GM15510 (cell line): ENCODE results near the gene CDCA4.

ENCODE experiments used
- POLR2A ChIP-seq: IDR thresholded peaks from 3 replicates; pipeline ENCODE4 v1.6.1; 2011; ENCODE audit warnings: borderline replicate concordance; ENCODE audit not compliant: insufficient read length; ENCODE audit errors: extremely low read depth

The CDCA4 gene

GRCh38 chr14:105020815-105021655 is at the start of gene CDCA4:
TSS of gene CDCA4 (minus strand) at chr14:105021083. CDS start at chr14:105011929, 9,154 bp downstream.
- peak; percentile 77 for TF ChIP-seq POLR2A

GRCh38 chr14:105069871-105070759 is 49.2 kb upstream of the CDCA4 start:
- no peak for TF ChIP-seq POLR2A

GRCh38 chr14:105069522-105069870 is 48.6 kb upstream of the CDCA4 start:
- no peak for TF ChIP-seq POLR2A

- peak; percentile 16 for TF ChIP-seq POLR2A
These were observed 47.9 kb upstream of the CDCA4 start for GRCh38 chr14:105068818-105069217.

GRCh38 chr14:105067969-105068301 is 47.1 kb upstream of the CDCA4 start:
- no peak for TF ChIP-seq POLR2A

GRCh38 chr14:105067140-105067968 is 46.5 kb upstream of the CDCA4 start:
- peak; percentile 32 for TF ChIP-seq POLR2A

GRCh38 chr14:105066240-105067071 is 45.6 kb upstream of the CDCA4 start:
- TF ChIP-seq POLR2A = no peak

- TF ChIP-seq POLR2A = peak; percentile 97
These were observed 44.7 kb upstream of the CDCA4 start, which contains the start of gene GPR132 for GRCh38 chr14:105065280-105066228. TSS of gene GPR132 (minus strand) at chr14:105065430. CDS start at chr14:105055420, 10,010 bp downstream.

- no peak for TF ChIP-seq POLR2A
These were observed 43.8 kb upstream of the CDCA4 start for GRCh38 chr14:105064721-105065143.

GRCh38 chr14:105064001-105064400 is 43.1 kb upstream of the CDCA4 start:
- TF ChIP-seq POLR2A = no peak

- TF ChIP-seq POLR2A = no peak
These were observed 42.2 kb upstream of the CDCA4 start for GRCh38 chr14:105063056-105063455.

- TF ChIP-seq POLR2A = no peak
These were observed 41.2 kb upstream of the CDCA4 start for GRCh38 chr14:105062048-105062433.

GRCh38 chr14:105061428-105062047 is 40.7 kb upstream of the CDCA4 start:
- no peak for TF ChIP-seq POLR2A
